Measurements from ENCODE around the gene ELL. TPM values are rescaled to one million over a fixed set of nuclear protein-coding genes. Genes with fewer than 3 reads are reported as not detected.

The ELL gene
- total and polyA plus RNA-seq, 9 of the 15 experiments (the other 6 are each of a cell fraction or from before 2014, with no cell fraction given) = 0.24 to 22.5 (median 4.1) TPM

DNA sequence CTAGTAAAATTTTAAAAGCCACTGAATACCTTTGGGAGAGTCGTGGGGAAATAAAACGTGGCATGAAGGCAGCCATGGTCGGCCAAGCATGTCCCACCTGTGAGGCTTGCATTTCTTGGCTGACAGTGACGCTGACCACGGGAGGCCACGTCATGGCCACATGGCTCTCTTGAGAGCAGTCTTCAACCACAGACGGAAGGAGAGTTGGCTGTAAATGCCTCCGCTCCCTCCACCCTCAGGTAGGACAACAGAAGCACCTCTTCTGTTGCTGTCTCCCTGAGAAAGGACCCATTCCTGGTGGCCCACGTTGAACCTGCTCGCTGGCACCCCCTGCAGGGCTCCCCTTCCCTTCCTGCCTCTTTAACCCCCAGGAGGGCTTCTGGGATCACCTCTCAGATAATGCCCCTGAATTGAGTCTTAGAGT, 113.8 kb downstream of the ELL start:
- peaks cover 3 to 25% of the 10 kb centered on the region in 2 experiments; a peak in 3 of 5 replicates for H3K4me1 ChIP-seq (replicated peaks in 1 of 2; ENCODE audit: control insufficient read depth in 2 of 2, insufficient read depth in 2 of 2, low read length in 2 of 2)
- no TSS peak for BruUV-seq (replicated peaks)
- peak overlapping the region; percentile 90 for H2AFZ ChIP-seq (ENCODE audit: low read depth, low read length)
- no peaks in the 10 kb centered on the region for H3K9me1 ChIP-seq (ENCODE audit: control insufficient read depth, insufficient read depth, low read length)
- DNase-seq (ENCODE audit: extremely low read depth in 1 of 4, low spot score in 3 of 4) = peak; percentile 63 to 81 (median 72)
- intact Hi-C loops (cut with micrococcal nuclease) (loop anchor here (2.0 kb wide), 1 partner anchor 67 kb away; the partner anchor contains the start of gene PGPEP1), in situ Hi-C loops (cut with MboI) (loop anchor here (5.0 kb wide), 2 partner anchors 66 to 136 kb away; partner anchors contain the start of genes IQCN and PGPEP1)
- H3K79me2 ChIP-seq (ENCODE audit: control insufficient read depth, insufficient read depth, low read length) = no peaks in the 10 kb centered on the region
- 0 out of 2 replicates have a peak overlapping the region, but pooled peaks have one; percentile 9 for H3K4me2 ChIP-seq (ENCODE audit: insufficient read depth, low read length)
- H3K4me3 ChIP-seq = no peak overlapping the region
- H3K27me3 ChIP-seq (ENCODE audit: control insufficient read depth in 2 of 2, insufficient read depth in 2 of 2, low read length in 2 of 2) = no peaks in the 10 kb centered on the region
- CTCF ChIA-PET (ENCODE audit: low intra/inter-chr PET ratio) = interaction anchor here (4.1 kb wide), 1 partner anchor 59 kb away, joined by 34 read pairs; no protein-coding TSS in a partner anchor
- H3K27ac ChIP-seq (ENCODE audit: extremely low read depth, low read depth, low read length) = peak overlapping the region; percentile 39; the same call in 1 of the 3 replicates
- H3K9ac ChIP-seq (ENCODE audit: insufficient read depth in 1 of 2, low read depth in 2 of 2, low read length in 2 of 2) = peak overlapping the region in 1 of 2 experiments; percentile 89; a peak in 2 of 4 replicates
- no peaks in the 10 kb centered on the region for H3K9me3 ChIP-seq (replicated peaks; ENCODE audit: control insufficient read depth, insufficient read depth, low read depth, low read length)
- POLR2A ChIA-PET = no interaction called here
- no peaks in the 10 kb centered on the region for H3K36me3 ChIP-seq (ENCODE audit: control insufficient read depth, insufficient read depth, low read length)
- H4K20me1 ChIP-seq (replicated peaks; ENCODE audit: control insufficient read depth, insufficient read depth, low read length) = no peaks in the 10 kb centered on the region
- FAIRE-seq = peak; percentile 81
- WGBS (ENCODE audit: insufficient coverage, low coverage, missing lambda C conversion rate) = 27% methylated on average over 10 of the region's 10 CpGs
- peak; percentile 86 for ATAC-seq
- TF ChIP-seq ZNF407 (IDR thresholded peaks at IDR 0.05; ENCODE audit: low read depth) (no peak), HMG20A (CRISPR knock-in tag; conservative IDR thresholded peaks at IDR 0.05) (no peak), NEUROD1 (IDR thresholded peaks at IDR 0.05; ENCODE audit: borderline replicate concordance, low read depth, low read length, partially characterized antibody) (no peak), SMARCA5 (IDR thresholded peaks at IDR 0.05) (no peak), MAZ (CRISPR knock-in tag; conservative IDR thresholded peaks at IDR 0.05 in 1 of 2, IDR thresholded peaks at IDR 0.05 in 1 of 2) (peak in 1 of 2 experiments; percentile 76; a peak in 1 of 4 replicates), HMG20B (CRISPR knock-in tag; IDR thresholded peaks at IDR 0.05) (no peak), ZFP36 (IDR thresholded peaks at IDR 0.05; ENCODE audit: low read depth, low read length, partially characterized antibody) (no peak), POLR2B (IDR thresholded peaks at IDR 0.05; ENCODE audit: low read depth, partially characterized antibody) (no peak), HDAC6 (IDR thresholded peaks at IDR 0.05; ENCODE audit: low read depth, low read length) (no peak), MYC (IDR thresholded peaks at IDR 0.05; ENCODE audit: low read depth, low read length) (peak; percentile 48; the same call in 1 of the 2 replicates), MYC (CRISPR knock-in tag; IDR thresholded peaks at IDR 0.05; ENCODE audit: borderline replicate concordance, low read depth) (no peak)
